ENCODE data around the gene ZNF136. TPM values are rescaled to one million over a fixed set of nuclear protein-coding genes. Genes with fewer than 3 reads are reported as not detected.

The ZNF136 gene
- polyA plus RNA-seq, 1 donor from 2014 or later, result 14.2 TPM

- Histone ChIP-seq H3K9me3 (ENCODE audit: low read length) (no peaks in the 10 kb centered on the region), H2AFZ (ENCODE audit: low read depth, low read length) (no peak overlapping the region), H4K20me1 (ENCODE audit: insufficient read depth) (no peaks in the 10 kb centered on the region), H3F3A (ENCODE audit: insufficient read depth, low read length, poor library complexity, severe bottlenecking) (no peaks in the 10 kb centered on the region), H3K27me3 (ENCODE audit: insufficient read depth, low read depth, low read length) (no peaks in the 10 kb centered on the region), H3K4me2 (ENCODE audit: low read length) (no peak overlapping the region), H3K4me3 (ENCODE audit: low read length) (no peak overlapping the region), H3K9ac (ENCODE audit: low read length) (no peak overlapping the region), H3K36me3 (ENCODE audit: insufficient read depth, low read length) (peaks cover 5% of the 10 kb centered on the region), H3K27ac (ENCODE audit: low read length) (no peak overlapping the region), H3K79me2 (replicated peaks; ENCODE audit: insufficient read depth, low read length) (no peaks in the 10 kb centered on the region), H3K9me2 (ENCODE audit: insufficient read depth, low read length) (no peaks in the 10 kb centered on the region)
- no peak for TF ChIP-seq REST (IDR thresholded peaks at IDR 0.05; ENCODE audit: borderline replicate concordance)
Observed at GRCh38 chr19:12229990-12230389, 67.1 kb downstream of the ZNF136 start.

- Histone ChIP-seq H3K9me3 (ENCODE audit: low read length) (no peaks in the 10 kb centered on the region), H3K9ac (ENCODE audit: low read length) (no peak overlapping the region), H3F3A (ENCODE audit: insufficient read depth, low read length, poor library complexity, severe bottlenecking) (no peaks in the 10 kb centered on the region), H3K27me3 (ENCODE audit: insufficient read depth, low read depth, low read length) (no peaks in the 10 kb centered on the region), H3K79me2 (replicated peaks; ENCODE audit: insufficient read depth, low read length) (no peaks in the 10 kb centered on the region), H3K4me3 (ENCODE audit: low read length) (no peak overlapping the region), H3K9me2 (ENCODE audit: insufficient read depth, low read length) (no peaks in the 10 kb centered on the region), H3K27ac (ENCODE audit: low read length) (no peak overlapping the region), H3K4me2 (ENCODE audit: low read length) (no peak overlapping the region), H2AFZ (ENCODE audit: low read depth, low read length) (no peak overlapping the region), H3K36me3 (ENCODE audit: insufficient read depth, low read length) (no peaks in the 10 kb centered on the region), H4K20me1 (ENCODE audit: insufficient read depth) (no peaks in the 10 kb centered on the region)
- TF ChIP-seq EZH2 (IDR thresholded peaks at IDR 0.05; ENCODE audit: borderline replicate concordance, insufficient read depth, low read length, poor library complexity, severe bottlenecking) (no peak), EP300 (conservative IDR thresholded peaks at IDR 0.05; ENCODE audit: poor library complexity, severe bottlenecking) (no peak), RAD21 (conservative IDR thresholded peaks at IDR 0.05) (no peak), CTCF (IDR thresholded peaks at IDR 0.05; ENCODE audit: poor library complexity, severe bottlenecking) (no peak), REST (IDR thresholded peaks at IDR 0.05; ENCODE audit: borderline replicate concordance) (no peak), MXI1 (conservative IDR thresholded peaks at IDR 0.05; ENCODE audit: poor library complexity, severe bottlenecking) (no peak), SMC3 (conservative IDR thresholded peaks at IDR 0.05; ENCODE audit: poor library complexity) (no peak), TAF1 (IDR thresholded peaks at IDR 0.05; ENCODE audit: low read depth) (no peak), POLR2AphosphoS5 (IDR thresholded peaks at IDR 0.05) (no peak)
Observed at GRCh38 chr19:12230751-12231733, 68.1 kb downstream of the ZNF136 start.

Measured in neural cell (in vitro differentiated cells).